Astrocyte (in vitro differentiated cells and primary cell): ENCODE measurements around the gene CHFR. TPM values are rescaled to one million over a fixed set of nuclear protein-coding genes. Genes with fewer than 3 reads are reported as not detected.

Experiments
- DNase-seq: peaks from one replicate; pipeline ENCODE4 v3.0.0-alpha.2; 2010; ENCODE audit warnings: low read depth
- FAIRE-seq: peaks from 2 replicates; lab custom pipeline; 2011; peaks lifted over from hg19 to GRCh38; lab: Jason Lieb, UNC
- H2AFZ ChIP-seq: 2 replicates; pipeline ENCODE4 v1.6.0; 2012; ENCODE audit warnings: low read depth, low read length, inconsistent platforms
- H3K27ac ChIP-seq: 2 replicates; pipeline ENCODE4 v1.5.1; 2011; ENCODE audit warnings: low read depth, low read length, inconsistent platforms
- H3K27me3 ChIP-seq: 2 replicates; pipeline ENCODE4 v1.6.0; 2011; ENCODE audit warnings: low read length, inconsistent platforms; ENCODE audit not compliant: insufficient read depth
- H3K36me3 ChIP-seq: 2 replicates; pipeline ENCODE4 v1.5.1; 2011; ENCODE audit warnings: low read length, inconsistent platforms; ENCODE audit not compliant: insufficient read depth
- H3K4me1 ChIP-seq: 2 replicates; pipeline ENCODE4 v1.5.1; 2011; ENCODE audit warnings: low read length, inconsistent platforms; ENCODE audit not compliant: insufficient read depth
- H3K4me2 ChIP-seq: 2 replicates; pipeline ENCODE4 v1.6.0; 2012; ENCODE audit warnings: low read length, inconsistent platforms
- H3K4me3 ChIP-seq: 2 replicates; pipeline ENCODE4 v1.5.1; 2011; ENCODE audit warnings: low read depth, mild to moderate bottlenecking, low read length, inconsistent platforms; ENCODE audit not compliant: insufficient read depth
- H3K79me2 ChIP-seq: 2 replicates; pipeline ENCODE4 v1.6.0; 2012; ENCODE audit warnings: mild to moderate bottlenecking, low read length, inconsistent platforms; ENCODE audit not compliant: insufficient read depth
- H3K9ac ChIP-seq: 2 replicates; pipeline ENCODE4 v1.6.0; 2012; ENCODE audit warnings: mild to moderate bottlenecking, low read length, inconsistent platforms
- H3K9me3 ChIP-seq: 2 replicates; pipeline ENCODE4 v1.5.1; 2012; ENCODE audit warnings: low read depth, mild to moderate bottlenecking, low read length, inconsistent platforms; ENCODE audit not compliant: insufficient read depth
- H4K20me1 ChIP-seq: 2 replicates; pipeline ENCODE4 v1.6.0; 2012; ENCODE audit warnings: low read length, inconsistent platforms; ENCODE audit not compliant: insufficient read depth
- H3K27ac Mint-ChIP-seq: one replicate; pipeline ENCODE4 v1.8.0; 2021; ENCODE audit warnings: mild to moderate bottlenecking, mixed read lengths; ENCODE audit not compliant: unreplicated experiment
- H3K27me3 Mint-ChIP-seq: one replicate; pipeline ENCODE4 v1.8.0; 2021; ENCODE audit warnings: low read depth, mixed read lengths; ENCODE audit not compliant: unreplicated experiment
- H3K36me3 Mint-ChIP-seq: one replicate; pipeline ENCODE4 v1.8.0; 2021; ENCODE audit warnings: low read depth, mixed read lengths; ENCODE audit not compliant: unreplicated experiment
- H3K4me1 Mint-ChIP-seq: one replicate; pipeline ENCODE4 v1.8.0; 2021; ENCODE audit warnings: low read depth, mixed read lengths; ENCODE audit not compliant: unreplicated experiment
- H3K4me3 Mint-ChIP-seq: one replicate; pipeline ENCODE4 v1.8.0; 2021; ENCODE audit warnings: mild to moderate bottlenecking, moderate library complexity, mixed read lengths; ENCODE audit not compliant: unreplicated experiment
- H3K9me3 Mint-ChIP-seq: one replicate; pipeline ENCODE4 v1.8.0; 2021; ENCODE audit warnings: mild to moderate bottlenecking, mixed read lengths; ENCODE audit not compliant: unreplicated experiment
- EZH2 ChIP-seq: IDR thresholded peaks from 2 replicates; pipeline ENCODE4 v1.6.1; 2012; ENCODE audit warnings: mild to moderate bottlenecking, low read length, inconsistent platforms; ENCODE audit not compliant: insufficient read depth
- total RNA-seq: library from RNA; stranded (reverse); gene quantifications from 2 replicates; pipeline ENCODE4 v1.2.1, GENCODE V29; 2021
- TF ChIP-seq, protein P1 (sequence below): IDR thresholded peaks from 2 replicates; pipeline ENCODE4 v1.5.1; 2011; ENCODE audit warnings: low read depth, mild to moderate bottlenecking, inconsistent platforms, low read length, moderate library complexity; ENCODE audit not compliant: insufficient read depth

The CHFR gene
- total RNA-seq, 1 donor from 2014 or later = 66.6 TPM

DNA sequence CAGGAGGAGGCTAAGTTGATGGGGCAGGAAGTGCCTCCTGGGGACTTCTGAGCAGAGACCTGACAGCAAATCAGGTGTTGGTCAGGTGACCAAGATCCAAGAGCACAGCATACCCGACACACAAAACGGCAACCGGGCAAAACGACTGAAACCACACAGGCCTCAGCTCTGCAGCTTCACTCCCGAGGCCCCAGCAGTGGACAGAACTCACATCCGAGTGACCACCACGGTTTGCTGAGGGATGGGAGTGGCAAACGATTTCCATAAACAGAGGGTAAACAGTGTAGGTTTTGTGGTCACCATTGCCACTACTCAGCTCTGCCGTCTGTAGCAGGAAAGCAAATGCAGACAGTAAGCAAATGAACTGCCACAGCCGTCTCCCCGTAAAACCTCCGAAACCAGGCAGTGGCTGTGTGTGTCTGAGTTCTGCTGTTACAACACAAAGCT lies 14.4 kb downstream of the CHFR start:
- no peak overlapping the region for H3K27ac Mint-ChIP-seq
- DNase-seq (no peak), FAIRE-seq (no peak)
- H3K27ac ChIP-seq = no peak overlapping the region
- no peaks in the 10 kb centered on the region for H3K4me1 ChIP-seq
- H3K9ac ChIP-seq = no peak overlapping the region
- H3K4me1 Mint-ChIP-seq = no peaks in the 10 kb centered on the region
- H3K27me3 ChIP-seq = no peaks in the 10 kb centered on the region
- peaks cover 14% of the 10 kb centered on the region for H3K79me2 ChIP-seq
- no peaks in the 10 kb centered on the region for H3K9me3 ChIP-seq
- H3K4me2 ChIP-seq = no peak overlapping the region
- peaks cover 40% of the 10 kb centered on the region for H3K36me3 ChIP-seq
- peaks cover 30% of the 10 kb centered on the region for H4K20me1 ChIP-seq
- H3K4me3 ChIP-seq = no peak overlapping the region
- H3K36me3 Mint-ChIP-seq = peaks cover 29% of the 10 kb centered on the region
- no peaks in the 10 kb centered on the region for H3K27me3 Mint-ChIP-seq
- no peaks in the 10 kb centered on the region for H3K9me3 Mint-ChIP-seq
- H3K4me3 Mint-ChIP-seq = no peak overlapping the region
- H2AFZ ChIP-seq = no peak overlapping the region
- no peak for TF ChIP-seq EZH2
- TF ChIP-seq, protein P1, sequence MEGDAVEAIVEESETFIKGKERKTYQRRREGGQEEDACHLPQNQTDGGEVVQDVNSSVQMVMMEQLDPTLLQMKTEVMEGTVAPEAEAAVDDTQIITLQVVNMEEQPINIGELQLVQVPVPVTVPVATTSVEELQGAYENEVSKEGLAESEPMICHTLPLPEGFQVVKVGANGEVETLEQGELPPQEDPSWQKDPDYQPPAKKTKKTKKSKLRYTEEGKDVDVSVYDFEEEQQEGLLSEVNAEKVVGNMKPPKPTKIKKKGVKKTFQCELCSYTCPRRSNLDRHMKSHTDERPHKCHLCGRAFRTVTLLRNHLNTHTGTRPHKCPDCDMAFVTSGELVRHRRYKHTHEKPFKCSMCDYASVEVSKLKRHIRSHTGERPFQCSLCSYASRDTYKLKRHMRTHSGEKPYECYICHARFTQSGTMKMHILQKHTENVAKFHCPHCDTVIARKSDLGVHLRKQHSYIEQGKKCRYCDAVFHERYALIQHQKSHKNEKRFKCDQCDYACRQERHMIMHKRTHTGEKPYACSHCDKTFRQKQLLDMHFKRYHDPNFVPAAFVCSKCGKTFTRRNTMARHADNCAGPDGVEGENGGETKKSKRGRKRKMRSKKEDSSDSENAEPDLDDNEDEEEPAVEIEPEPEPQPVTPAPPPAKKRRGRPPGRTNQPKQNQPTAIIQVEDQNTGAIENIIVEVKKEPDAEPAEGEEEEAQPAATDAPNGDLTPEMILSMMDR = no peak

DNA sequence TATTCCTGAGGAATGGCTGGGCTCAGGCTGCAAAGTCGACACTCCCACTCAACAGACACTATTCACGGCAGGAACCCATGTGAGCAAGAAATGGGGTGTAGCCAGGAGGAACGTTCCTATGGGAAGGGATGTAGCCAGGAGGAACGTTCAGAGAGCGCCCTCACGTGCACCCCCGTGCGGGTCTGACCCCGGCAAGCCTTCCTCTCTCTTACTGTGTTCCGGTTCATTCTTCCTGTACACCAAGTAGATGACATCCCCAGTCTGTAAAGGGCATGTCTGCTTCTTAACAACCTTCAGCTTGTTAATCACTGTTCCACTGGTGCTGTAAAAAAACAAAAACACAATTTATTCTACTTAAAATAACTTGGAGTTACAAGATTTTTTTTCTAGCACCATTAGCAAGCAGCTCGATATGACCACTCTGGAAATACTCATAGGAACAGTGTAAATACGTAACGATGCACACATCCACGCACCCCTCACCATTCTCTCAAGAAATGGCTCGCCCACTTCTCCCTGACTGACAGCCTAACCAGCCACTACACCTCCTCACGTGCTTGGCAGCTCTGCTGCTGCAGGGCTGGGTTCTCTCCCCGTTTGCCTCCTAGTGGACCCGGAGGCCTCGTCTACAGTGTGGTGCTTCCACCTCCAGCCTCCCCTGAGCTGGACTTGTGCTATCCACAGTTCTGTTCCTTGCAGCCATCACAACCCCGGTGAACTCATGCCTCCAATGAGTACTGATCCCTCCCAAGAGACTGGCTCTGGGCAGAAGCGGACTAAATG lies 15.1 kb downstream of the CHFR start:
- Histone ChIP-seq H3K4me1 (no peaks in the 10 kb centered on the region), H3K27ac (no peak overlapping the region), H3K36me3 (peaks cover 43% of the 10 kb centered on the region), H3K27me3 (no peaks in the 10 kb centered on the region), H3K79me2 (peaks cover 14% of the 10 kb centered on the region), H2AFZ (no peak overlapping the region), H3K9me3 (no peaks in the 10 kb centered on the region), H3K4me3 (no peak overlapping the region), H3K4me2 (no peak overlapping the region), H3K9ac (no peak overlapping the region), H4K20me1 (peaks cover 29% of the 10 kb centered on the region)
- Mint-ChIP-seq H3K4me1 (no peaks in the 10 kb centered on the region), H3K4me3 (no peak overlapping the region), H3K36me3 (peaks cover 32% of the 10 kb centered on the region), H3K9me3 (no peaks in the 10 kb centered on the region), H3K27ac (no peak overlapping the region), H3K27me3 (no peaks in the 10 kb centered on the region)
- no peak for DNase-seq
- no peak for TF ChIP-seq EZH2
- TF ChIP-seq, protein P1 = no peak
- no peak for FAIRE-seq

DNA sequence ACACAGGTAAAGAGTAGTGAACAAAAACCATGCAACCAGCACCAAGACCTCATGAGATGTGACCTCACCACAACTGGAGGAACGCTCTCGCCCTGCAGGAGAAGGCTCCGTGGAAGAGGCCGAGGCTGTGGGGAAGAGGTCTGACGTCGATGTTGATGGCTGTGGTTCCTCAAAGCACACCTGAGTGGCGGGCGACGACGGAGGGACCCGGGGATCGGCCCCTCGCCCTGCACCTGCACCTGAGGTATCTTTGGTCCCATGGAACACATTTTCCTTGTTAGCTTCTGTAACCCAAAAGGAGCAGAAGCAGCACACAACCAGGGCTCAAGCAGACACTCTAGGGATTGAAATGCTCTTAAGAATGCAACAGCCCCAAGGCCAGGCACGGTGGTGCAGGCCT lies 17.9 kb downstream of the CHFR start:
- peaks cover 27% of the 10 kb centered on the region for H3K79me2 ChIP-seq
- Mint-ChIP-seq H3K36me3 (peaks cover 44% of the 10 kb centered on the region), H3K9me3 (no peaks in the 10 kb centered on the region), H3K4me3 (no peak overlapping the region), H3K27me3 (no peaks in the 10 kb centered on the region), H3K27ac (no peak overlapping the region), H3K4me1 (peaks cover 9% of the 10 kb centered on the region)
- FAIRE-seq (no peak), DNase-seq (no peak)
- peaks cover 50% of the 10 kb centered on the region for H4K20me1 ChIP-seq
- no peak overlapping the region for H3K9ac ChIP-seq
- no peak overlapping the region for H2AFZ ChIP-seq
- H3K27me3 ChIP-seq = no peaks in the 10 kb centered on the region
- H3K9me3 ChIP-seq = no peaks in the 10 kb centered on the region
- no peak overlapping the region for H3K4me3 ChIP-seq
- TF ChIP-seq, protein P1 = no peak
- TF ChIP-seq EZH2 = no peak
- H3K27ac ChIP-seq = no peak overlapping the region
- peaks cover 47% of the 10 kb centered on the region for H3K36me3 ChIP-seq
- H3K4me2 ChIP-seq = no peak overlapping the region
- no peaks in the 10 kb centered on the region for H3K4me1 ChIP-seq
